Measurements from ENCODE around the gene CFAP43.
"Not testable (repeated sequence)": the region's sequence is repeated elsewhere in the genome, so short reads cannot be mapped to it uniquely, and the experiment has no call there.

Gene CFAP43

GRCh38 chr10:104232613-104233102 lies 494 bp upstream of the CFAP43 start:
- no peak for DNase-seq (ENCODE audit: low read depth in 2 of 2)

- DNase-seq (ENCODE audit: low read depth in 2 of 2), result no peak
These were observed 1.7 kb downstream of the CFAP43 start for GRCh38 chr10:104230490-104230889.

DNA sequence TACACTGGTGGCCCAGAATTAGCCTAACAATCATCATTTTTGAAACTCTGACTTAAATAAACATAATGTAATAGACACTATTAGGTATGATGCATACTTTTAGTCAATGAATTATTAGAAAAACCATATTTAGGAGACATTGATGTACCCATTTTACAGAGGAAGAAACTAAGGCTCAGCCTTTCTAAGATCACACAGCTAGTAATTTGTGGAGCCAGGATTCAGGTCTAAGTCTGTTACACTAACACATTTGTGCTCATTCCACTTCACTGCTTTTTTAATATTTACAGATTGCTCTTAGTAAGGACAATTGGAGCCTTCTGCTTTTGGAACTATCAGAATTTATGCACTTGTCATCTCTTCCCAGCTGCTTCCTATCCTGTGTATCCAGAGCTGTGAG lies 8.9 kb downstream of the CFAP43 start:
- no peak for DNase-seq (ENCODE audit: low read depth in 2 of 2)

DNA sequence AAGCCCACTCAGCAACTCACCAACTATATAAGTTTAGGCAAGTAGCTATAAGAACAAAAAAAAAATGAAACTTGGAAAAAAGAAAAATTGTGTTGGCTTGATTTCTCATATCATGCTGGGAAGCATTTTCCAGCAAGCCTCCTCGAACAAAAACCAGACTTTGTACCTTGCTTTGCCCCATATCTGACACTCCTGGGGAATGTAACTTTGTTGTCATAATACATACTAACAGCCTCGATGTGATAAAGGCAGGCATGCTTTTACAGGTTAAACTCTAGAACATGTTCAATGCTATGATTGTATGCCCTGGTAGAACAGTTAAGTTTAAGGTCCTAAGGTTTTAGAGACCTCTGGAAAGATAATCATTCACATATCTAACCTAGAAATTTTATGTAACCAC lies 11.6 kb downstream of the CFAP43 start:
- DNase-seq (ENCODE audit: low read depth in 2 of 2), result no peak

DNA sequence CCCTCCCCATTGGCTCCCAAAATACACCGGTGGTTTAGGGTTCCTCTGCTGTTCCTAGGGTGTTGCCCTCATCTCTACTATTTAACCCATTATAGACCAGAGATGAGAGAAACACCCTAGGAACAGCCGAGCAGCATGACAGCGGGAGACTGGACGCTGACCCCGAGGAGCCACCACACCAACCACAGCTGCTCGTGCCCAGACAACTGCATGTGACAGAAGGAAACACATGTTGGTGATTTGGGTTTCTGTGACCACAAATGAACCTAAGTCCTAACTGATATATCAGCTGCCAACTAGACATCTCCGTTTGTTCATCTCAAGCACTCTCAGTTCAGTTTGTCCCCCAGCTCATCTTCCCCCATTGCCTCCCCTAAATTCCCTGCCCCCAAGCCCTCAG lies 13.4 kb downstream of the CFAP43 start:
- DNase-seq (ENCODE audit: low read depth in 2 of 2), result no peak

DNA sequence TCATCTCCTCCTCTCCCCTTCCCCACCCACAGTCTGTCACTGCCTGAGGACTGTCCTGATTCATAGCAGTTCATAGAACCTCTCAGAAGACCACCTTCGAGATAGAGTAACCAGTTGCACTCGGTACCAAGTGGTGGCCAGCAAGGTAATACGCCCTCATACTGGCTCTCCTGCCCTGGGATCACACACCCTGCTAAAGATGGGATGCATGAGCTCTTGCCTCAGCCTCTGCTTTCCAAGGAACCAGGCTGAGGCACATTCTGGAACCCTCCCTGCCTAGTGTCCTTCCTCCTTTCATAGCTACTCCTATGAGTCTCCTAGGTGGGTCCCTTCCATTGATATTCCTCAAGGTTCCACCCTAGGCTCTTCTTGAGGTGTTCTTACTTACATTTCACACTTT lies 15.5 kb downstream of the CFAP43 start:
- no peak for DNase-seq (ENCODE audit: low read depth in 2 of 2)

- DNase-seq (ENCODE audit: low read depth in 2 of 2), result no peak
These were observed 22.5 kb downstream of the CFAP43 start for GRCh38 chr10:104209575-104210198.

- DNase-seq (ENCODE audit: low read depth in 2 of 2), result no peak
These were observed 23.4 kb downstream of the CFAP43 start for GRCh38 chr10:104208730-104209129.

- no peak for DNase-seq (ENCODE audit: low read depth in 2 of 2)
These were observed 29.9 kb downstream of the CFAP43 start for GRCh38 chr10:104202231-104202630.

DNA sequence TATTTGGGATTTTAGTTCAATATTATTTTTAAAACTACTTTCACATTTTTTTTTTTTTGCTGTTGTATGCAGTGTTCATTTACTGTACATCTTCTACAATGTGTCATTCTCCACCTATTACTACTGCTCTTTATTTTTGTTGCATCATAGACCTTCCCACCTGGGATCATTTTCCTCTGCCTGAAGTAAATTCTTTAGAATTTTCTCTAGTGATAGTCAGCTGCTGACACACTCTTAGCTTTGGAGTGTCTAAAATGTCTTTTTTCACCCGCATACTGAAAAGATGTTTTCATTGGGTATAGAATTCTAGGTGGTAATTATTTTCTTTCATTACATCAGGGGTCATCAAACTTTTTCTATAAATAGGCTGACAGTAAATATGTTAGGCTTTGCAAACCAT lies 30.5 kb downstream of the CFAP43 start:
- DNase-seq (ENCODE audit: low read depth in 2 of 2), result no peak

DNA sequence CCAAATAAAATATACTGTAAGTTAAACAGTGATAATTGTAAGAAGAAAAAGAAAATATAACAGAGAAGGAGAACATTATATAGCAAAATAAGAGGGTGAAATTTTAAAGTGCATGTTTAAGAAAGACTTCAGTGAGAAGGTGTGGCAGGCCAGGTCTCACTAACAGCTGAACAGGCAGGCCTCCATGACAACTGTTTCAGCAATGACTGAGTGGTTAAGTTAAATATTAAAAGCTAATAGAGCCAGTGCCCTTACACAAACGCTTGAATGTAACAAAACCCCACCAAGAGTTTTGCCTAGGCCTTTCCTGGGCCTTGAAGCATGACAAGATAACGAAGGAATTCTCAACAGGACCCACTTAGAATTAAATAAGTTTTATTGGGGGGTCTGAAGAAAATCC lies 32.6 kb downstream of the CFAP43 start:
- no peak for DNase-seq (ENCODE audit: low read depth in 2 of 2)

DNA sequence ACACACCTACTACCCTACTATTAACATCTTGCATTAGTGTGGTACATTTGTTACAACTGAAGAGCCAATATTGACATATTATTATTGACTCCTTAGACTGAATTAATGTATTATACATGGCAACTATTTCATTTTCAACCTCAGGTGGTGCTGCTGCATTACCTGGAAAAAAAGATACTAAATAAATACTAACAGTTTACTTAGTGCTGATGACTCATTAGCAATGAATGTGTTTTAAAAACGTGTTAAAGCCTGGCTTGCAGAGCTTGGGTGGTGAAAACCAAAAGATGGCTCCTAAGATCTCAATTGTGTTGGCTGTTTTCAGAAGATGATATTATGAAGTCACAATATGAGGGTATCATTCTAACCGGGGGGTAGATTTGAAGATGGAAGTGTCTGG lies 34.8 kb downstream of the CFAP43 start:
- DNase-seq (ENCODE audit: low read depth in 2 of 2), result no peak

DNA sequence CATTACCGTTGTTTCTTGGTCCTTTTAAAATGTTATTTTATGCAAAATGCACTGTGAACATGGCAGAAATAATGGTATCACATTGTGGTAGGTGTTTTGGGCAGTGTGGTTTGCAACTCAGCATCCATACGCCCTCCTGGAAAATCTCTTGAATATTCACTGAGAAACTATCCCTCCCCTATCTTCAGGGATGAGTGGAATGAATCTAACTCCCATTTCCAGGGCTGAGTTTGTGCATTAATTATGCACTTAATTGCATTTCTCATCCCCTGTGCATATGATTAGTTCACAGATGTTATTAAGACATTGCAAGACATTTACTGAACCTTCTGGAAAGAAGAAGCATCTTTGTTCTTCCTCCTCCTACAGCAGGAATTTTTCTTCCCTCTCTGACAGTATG lies 36.5 kb downstream of the CFAP43 start:
- DNase-seq (ENCODE audit: low read depth in 2 of 2), result no peak

GRCh38 chr10:104193787-104194186 lies 38.4 kb downstream of the CFAP43 start:
- DNase-seq (ENCODE audit: low read depth in 2 of 2), result no peak

DNA sequence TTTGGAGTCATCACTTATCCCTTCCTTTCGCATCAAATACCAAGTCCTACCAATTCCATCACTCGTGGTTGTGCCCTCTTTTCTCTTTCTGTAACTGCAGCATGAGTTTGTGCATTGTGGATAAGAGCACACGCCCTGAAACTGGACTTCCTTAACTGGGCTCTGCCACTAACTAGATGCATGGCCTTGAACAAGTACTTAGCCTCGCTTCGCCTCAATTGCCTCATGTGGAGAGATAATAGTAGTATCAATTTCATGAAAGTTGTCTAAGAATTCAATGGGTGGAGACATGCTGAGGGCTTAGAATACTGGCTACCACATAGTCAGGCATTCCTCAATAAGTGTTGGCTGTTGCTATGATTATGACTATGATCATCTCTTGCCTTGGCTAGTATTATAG lies 41.5 kb downstream of the CFAP43 start:
- DNase-seq (ENCODE audit: low read depth in 2 of 2), result no peak

GRCh38 chr10:104183682-104184081 lies 48.5 kb downstream of the CFAP43 start:
- no peak for DNase-seq (ENCODE audit: low read depth in 2 of 2)

- not testable (repeated sequence) for DNase-seq (ENCODE audit: low read depth in 2 of 2)
These were observed 58.0 kb downstream of the CFAP43 start for GRCh38 chr10:104174136-104174535.

DNA sequence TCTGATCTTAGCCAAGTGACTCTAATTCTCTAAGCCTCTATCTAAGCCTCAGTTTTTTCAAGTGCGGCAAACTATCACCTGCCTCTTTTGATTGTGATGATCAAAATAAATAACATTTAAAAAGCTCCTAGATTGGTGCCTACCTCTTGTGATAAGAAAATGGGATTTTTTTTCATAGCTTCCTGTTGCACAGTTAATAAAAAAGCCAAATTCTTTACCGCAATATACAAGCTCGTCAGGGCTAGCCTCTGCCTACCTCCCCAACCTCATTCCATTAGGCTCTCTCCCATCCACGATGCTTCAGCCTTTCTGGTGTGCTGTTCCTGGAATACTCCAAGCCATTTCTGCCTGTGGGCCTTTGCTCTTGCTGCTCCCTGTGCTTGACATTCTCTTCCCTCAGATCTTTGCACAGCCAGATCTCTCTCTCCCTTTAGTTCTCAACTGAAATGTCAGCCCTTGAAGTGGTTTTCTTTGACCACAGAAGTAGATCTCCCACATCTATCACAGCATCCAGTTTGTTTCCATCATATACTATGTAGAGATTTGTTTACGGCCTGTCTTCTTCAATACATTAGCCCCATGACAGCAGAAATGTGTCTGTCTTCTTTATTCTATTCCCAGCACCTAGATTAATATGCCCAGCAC lies 61.4 kb downstream of the CFAP43 start:
- DNase-seq (ENCODE audit: low read depth in 2 of 2), result no peak

DNA sequence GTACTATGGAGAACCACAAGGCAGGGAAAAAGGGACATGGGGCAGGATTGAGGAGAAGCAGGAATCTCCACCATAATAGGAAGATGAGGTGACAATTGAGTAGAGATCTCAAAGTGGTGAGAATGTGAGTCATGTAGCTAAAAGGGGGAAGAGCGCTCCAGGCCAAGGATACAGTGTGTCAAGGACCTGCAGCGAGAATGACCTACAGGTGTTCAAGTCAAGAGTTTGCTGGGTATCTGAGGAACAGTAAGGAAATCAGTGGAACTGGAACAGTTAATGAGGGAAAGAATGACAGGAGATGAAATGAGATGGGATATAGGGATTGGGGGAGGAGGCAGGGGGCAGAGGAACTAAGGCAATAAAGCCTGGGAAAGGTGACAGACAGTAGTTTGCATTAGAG lies 76.6 kb downstream of the CFAP43 start:
- no peak for DNase-seq (ENCODE audit: low read depth in 2 of 2)

DNA sequence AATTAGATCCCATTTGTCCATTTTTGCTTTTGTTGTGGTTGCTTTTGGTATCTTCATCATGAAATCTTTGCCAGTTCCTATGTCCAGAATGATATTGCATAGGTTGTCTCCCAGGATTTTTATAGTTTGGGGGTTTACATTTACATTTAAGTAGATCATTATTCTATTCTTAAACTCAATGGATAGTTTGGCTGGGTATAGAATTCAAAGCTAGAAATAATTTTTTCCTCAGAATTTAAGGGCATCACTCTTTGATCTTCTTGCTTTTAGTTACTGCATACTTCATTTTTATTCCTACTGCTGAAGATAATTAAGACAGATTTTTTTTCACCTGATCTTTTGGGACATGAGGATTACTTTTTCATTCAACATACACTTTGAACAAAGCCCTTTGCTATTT lies 80.4 kb downstream of the CFAP43 start:
- no peak for DNase-seq (ENCODE audit: low read depth in 2 of 2)

DNA sequence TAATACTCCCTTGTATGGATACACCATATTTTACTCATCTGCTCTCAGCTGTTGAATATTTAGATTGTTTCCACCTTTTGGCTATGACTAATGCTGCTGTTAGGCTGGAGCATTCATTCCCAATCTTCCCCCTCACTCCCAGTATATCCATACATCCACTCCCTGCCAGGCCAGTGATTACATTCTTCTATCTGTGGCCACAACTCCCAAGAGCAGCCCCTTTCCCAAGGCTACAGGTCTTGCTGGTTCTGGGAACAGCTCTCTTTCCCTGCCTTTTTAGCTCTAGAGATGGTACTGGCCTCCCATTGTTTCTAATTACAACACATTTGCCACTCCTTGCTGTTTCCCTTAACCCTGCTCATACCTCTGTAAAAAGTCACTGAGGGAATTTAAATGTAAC lies 82.0 kb downstream of the CFAP43 start:
- no peak for DNase-seq (ENCODE audit: low read depth in 2 of 2)

DNA sequence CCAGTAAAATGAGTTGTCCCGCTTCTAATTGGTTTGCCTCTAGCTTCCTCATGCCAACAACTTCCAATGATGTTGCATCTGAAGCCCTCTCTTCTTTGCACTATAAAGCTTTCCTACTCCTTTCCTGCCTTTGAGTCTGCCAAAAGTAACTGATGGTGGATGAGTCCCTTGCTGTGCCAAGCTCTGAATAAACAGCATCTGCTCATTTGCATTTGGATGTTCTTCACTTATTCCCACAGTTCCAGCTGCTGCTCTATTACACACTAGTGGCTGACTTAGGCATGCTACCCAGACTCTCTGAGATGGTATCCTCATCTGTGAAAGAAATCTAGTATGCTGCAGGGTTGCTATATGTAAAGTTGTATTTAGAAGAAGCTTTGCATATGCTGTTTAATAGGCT lies 85.3 kb downstream of the CFAP43 start:
- no peak for DNase-seq (ENCODE audit: low read depth in 2 of 2)

DNA sequence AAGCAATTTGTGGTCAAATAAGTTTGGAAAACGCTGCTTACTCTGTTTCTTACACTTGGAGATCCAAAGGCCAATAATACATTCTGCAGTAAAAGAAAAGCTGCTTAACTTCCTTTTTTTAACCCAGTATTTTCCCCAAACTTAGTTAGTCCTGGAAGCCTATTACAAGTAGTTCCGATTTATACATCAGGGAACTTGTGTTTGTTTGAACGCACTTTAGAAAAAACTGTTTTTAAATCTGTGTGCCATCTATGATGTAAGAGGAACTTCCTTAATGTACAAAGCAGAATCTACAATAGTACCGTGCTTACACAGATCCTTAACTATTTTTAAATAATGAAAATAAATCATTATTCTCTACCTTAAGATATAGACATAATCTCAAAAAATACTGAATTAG lies 87.2 kb downstream of the CFAP43 start:
- DNase-seq (ENCODE audit: low read depth in 2 of 2), result no peak

DNA sequence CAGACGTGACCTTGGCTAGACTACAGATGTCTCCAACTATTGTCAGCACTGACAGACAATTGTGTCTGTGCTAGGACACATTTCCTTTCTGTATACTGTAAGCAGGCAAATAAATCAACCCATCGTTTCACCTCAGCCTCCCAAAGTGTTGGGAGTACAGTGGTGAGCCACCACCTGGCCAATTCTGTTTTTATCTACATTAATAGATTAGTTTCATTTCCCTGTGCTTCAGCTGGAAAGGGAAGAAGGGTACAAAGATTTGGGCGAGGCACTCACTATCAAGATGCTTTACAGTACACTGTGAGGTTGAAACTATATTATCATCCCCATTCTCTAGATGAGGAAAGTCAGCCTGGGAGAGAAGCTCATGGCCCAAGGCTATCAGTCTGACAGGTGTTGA lies 88.3 kb downstream of the CFAP43 start:
- DNase-seq (ENCODE audit: low read depth in 2 of 2), result no peak

All from activated CD8-positive, alpha-beta memory T cell treated with anti-CD3 and anti-CD28 coated beads for 4 hours (primary cell).